Middle frontal gyrus (tissue), 1 donor: ENCODE measurements around the gene PTPN2.
"Not testable (repeated sequence)": the region's sequence is repeated elsewhere in the genome, so short reads cannot be mapped to it uniquely, and the experiment has no call there.

Experiments
- DNase-seq: peaks from one replicate; pipeline ENCODE4 v3.0.0-alpha.2; 2015; ENCODE audit warnings: low spot score; ENCODE audit errors: extremely low spot score

Gene PTPN2

GRCh38 chr18:12895014-12895413, 11.0 kb upstream of the PTPN2 start:
- no peak for DNase-seq

- DNase-seq, result no peak
Measured at GRCh38 chr18:12891561-12891960, 7.5 kb upstream of the PTPN2 start.

- no peak for DNase-seq
Measured at GRCh38 chr18:12890964-12891363, 6.9 kb upstream of the PTPN2 start.

- DNase-seq, result no peak
Measured at GRCh38 chr18:12886498-12887126, 2.6 kb upstream of the PTPN2 start.

- no peak for DNase-seq
Measured at GRCh38 chr18:12885500-12885899, 1.5 kb upstream of the PTPN2 start.

- no peak for DNase-seq
Measured at GRCh38 chr18:12884406-12885323, 628 bp upstream of the PTPN2 start.

GRCh38 chr18:12883372-12883683, 709 bp downstream of the PTPN2 start:
- no peak for DNase-seq

- DNase-seq, result no peak
Measured at GRCh38 chr18:12882453-12883371, 1.3 kb downstream of the PTPN2 start.

GRCh38 chr18:12880541-12880910, 3.5 kb downstream of the PTPN2 start:
- no peak for DNase-seq

GRCh38 chr18:12879840-12880540, 4.0 kb downstream of the PTPN2 start:
- DNase-seq, result no peak

- DNase-seq, result not testable (repeated sequence)
Measured at GRCh38 chr18:12874992-12875391, 9.0 kb downstream of the PTPN2 start.

- DNase-seq, result not testable (repeated sequence)
Measured at GRCh38 chr18:12873961-12874567, 10.0 kb downstream of the PTPN2 start.

GRCh38 chr18:12872408-12872807, 11.6 kb downstream of the PTPN2 start:
- DNase-seq, result no peak

GRCh38 chr18:12868576-12868975, 15.5 kb downstream of the PTPN2 start:
- no peak for DNase-seq

- no peak for DNase-seq
Measured at GRCh38 chr18:12867441-12868123, 16.5 kb downstream of the PTPN2 start.

GRCh38 chr18:12863687-12864216, 20.3 kb downstream of the PTPN2 start:
- no peak for DNase-seq

GRCh38 chr18:12862874-12863482, 21.1 kb downstream of the PTPN2 start:
- no peak for DNase-seq

GRCh38 chr18:12862467-12862866, 21.6 kb downstream of the PTPN2 start:
- DNase-seq, result no peak

- DNase-seq, result no peak
Measured at GRCh38 chr18:12861637-12862036, 22.4 kb downstream of the PTPN2 start.

- DNase-seq, result no peak
Measured at GRCh38 chr18:12860530-12860929, 23.5 kb downstream of the PTPN2 start.
